ENCODE results near the gene DLGAP1.

DNA sequence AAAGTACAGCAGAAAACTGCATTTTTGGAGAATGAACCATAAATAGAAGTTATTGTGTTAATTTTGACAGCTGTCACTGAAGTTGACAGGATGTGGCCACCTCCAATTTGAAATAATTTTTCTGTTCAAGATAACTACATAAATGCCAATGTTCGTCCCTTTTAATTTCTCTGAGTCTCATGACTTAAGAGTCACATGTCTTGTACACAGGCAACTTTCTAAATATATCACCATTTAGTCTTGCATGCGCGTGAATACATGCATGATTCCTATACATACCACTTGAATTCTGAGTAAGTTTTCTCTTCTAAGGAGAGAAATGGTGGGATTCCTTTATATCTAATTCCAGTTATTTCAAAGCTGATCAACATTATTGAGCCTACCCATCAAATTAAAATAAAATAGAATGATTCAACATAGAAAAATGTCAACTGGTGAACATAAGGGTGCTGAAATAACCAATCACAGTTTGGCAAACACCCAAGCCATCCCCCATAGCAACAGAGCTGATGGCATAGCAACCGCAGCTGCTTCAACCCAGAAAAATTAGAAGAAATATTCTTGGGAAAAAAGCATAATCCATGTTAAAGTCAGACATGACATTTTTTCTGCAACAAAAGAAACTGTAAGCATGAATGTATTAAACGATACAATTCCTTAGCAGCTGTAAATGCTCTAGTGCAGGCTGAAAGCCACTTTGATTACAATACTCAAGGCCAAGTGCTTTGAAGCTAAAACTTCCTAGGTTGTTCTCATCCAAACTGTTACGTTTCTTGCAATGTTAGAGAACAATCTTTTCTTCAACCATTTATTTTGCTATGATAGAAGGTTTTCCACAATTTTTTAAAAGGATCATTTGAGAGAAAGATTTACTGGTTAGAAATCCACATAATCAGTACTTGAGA, 282.7 kb downstream of the DLGAP1 start:
- TF ChIP-seq, protein P1, sequence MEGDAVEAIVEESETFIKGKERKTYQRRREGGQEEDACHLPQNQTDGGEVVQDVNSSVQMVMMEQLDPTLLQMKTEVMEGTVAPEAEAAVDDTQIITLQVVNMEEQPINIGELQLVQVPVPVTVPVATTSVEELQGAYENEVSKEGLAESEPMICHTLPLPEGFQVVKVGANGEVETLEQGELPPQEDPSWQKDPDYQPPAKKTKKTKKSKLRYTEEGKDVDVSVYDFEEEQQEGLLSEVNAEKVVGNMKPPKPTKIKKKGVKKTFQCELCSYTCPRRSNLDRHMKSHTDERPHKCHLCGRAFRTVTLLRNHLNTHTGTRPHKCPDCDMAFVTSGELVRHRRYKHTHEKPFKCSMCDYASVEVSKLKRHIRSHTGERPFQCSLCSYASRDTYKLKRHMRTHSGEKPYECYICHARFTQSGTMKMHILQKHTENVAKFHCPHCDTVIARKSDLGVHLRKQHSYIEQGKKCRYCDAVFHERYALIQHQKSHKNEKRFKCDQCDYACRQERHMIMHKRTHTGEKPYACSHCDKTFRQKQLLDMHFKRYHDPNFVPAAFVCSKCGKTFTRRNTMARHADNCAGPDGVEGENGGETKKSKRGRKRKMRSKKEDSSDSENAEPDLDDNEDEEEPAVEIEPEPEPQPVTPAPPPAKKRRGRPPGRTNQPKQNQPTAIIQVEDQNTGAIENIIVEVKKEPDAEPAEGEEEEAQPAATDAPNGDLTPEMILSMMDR (IDR thresholded peaks at IDR 0.05): no peak
- no peak for TF ChIP-seq ZFX (IDR thresholded peaks at IDR 0.05; ENCODE audit: borderline replicate concordance)
